Adipocyte (in vitro differentiated cells): Measurements from ENCODE around the gene ZNF462.
A peak's percentile ranks its signal among the peaks of the same experiment; 100 is the strongest.

Experiments used
- DNase-seq: peaks from one replicate; pipeline ENCODE4 v3.0.0-alpha.2; 2015; ENCODE audit warnings: low read depth
- H3K27me3 ChIP-seq: replicated peaks from 2 replicates; pipeline ENCODE4 v1.7.0; 2013; ENCODE audit warnings: mild to moderate bottlenecking, low read length, moderate library complexity; ENCODE audit not compliant: control insufficient read depth, insufficient read depth
- H3K36me3 ChIP-seq: 2 replicates; pipeline ENCODE4 v1.7.0; 2013; ENCODE audit warnings: low read length, mild to moderate bottlenecking, moderate library complexity; ENCODE audit not compliant: control insufficient read depth, insufficient read depth, severe bottlenecking
- H3K4me1 ChIP-seq: 2 replicates; pipeline ENCODE4 v1.7.0; 2013; ENCODE audit warnings: mild to moderate bottlenecking, low read length, moderate library complexity; ENCODE audit not compliant: control insufficient read depth, insufficient read depth
- H3K4me3 ChIP-seq: 2 replicates; pipeline ENCODE4 v1.7.0; 2013; ENCODE audit warnings: mild to moderate bottlenecking, low read length, moderate library complexity
- H3K9ac ChIP-seq: 2 replicates; pipeline ENCODE4 v1.7.0; 2013; ENCODE audit warnings: mild to moderate bottlenecking, low read length, moderate library complexity
- H3K9me3 ChIP-seq: 2 replicates; pipeline ENCODE4 v1.7.0; 2013; ENCODE audit warnings: mild to moderate bottlenecking, low read length, moderate library complexity; ENCODE audit not compliant: control insufficient read depth

ZNF462 gene

GRCh38 chr9:106954974-106955850 lies 92.2 kb downstream of the ZNF462 start:
- Histone ChIP-seq H3K9me3 (no peaks in the 10 kb centered on the region), H3K36me3 (peaks cover 31% of the 10 kb centered on the region)
- DNase-seq: no peak

GRCh38 chr9:106956971-106957370 lies 94.0 kb downstream of the ZNF462 start:
- H3K36me3 ChIP-seq: peaks cover 39% of the 10 kb centered on the region
- no peak overlapping the region for H3K4me3 ChIP-seq
- H3K4me1 ChIP-seq: peaks cover 31% of the 10 kb centered on the region
- DNase-seq: no peak
- no peaks in the 10 kb centered on the region for H3K27me3 ChIP-seq
- no peak overlapping the region for H3K9ac ChIP-seq
- H3K9me3 ChIP-seq: no peaks in the 10 kb centered on the region

More at GRCh38 chr9:106954974-106955850, 92.2 kb downstream of the ZNF462 start:
- H3K4me3 ChIP-seq: no peak overlapping the region
- H3K27me3 ChIP-seq: no peaks in the 10 kb centered on the region
- H3K9ac ChIP-seq: no peak overlapping the region
- peaks cover 31% of the 10 kb centered on the region for H3K4me1 ChIP-seq

- Histone ChIP-seq H3K4me3 (no peak overlapping the region), H3K4me1 (peaks cover 25% of the 10 kb centered on the region), H3K9ac (no peak overlapping the region), H3K36me3 (peaks cover 47% of the 10 kb centered on the region), H3K9me3 (no peaks in the 10 kb centered on the region), H3K27me3 (no peaks in the 10 kb centered on the region)
- no peak for DNase-seq
These were observed 96.1 kb downstream of the ZNF462 start for GRCh38 chr9:106958955-106959657.

GRCh38 chr9:106960258-106960657 lies 97.3 kb downstream of the ZNF462 start:
- DNase-seq: no peak
- Histone ChIP-seq H3K36me3 (peaks cover 40% of the 10 kb centered on the region), H3K4me1 (peaks cover 20% of the 10 kb centered on the region), H3K9ac (no peak overlapping the region), H3K4me3 (no peak overlapping the region), H3K9me3 (no peaks in the 10 kb centered on the region), H3K27me3 (no peaks in the 10 kb centered on the region)

GRCh38 chr9:106961623-106962022 lies 98.7 kb downstream of the ZNF462 start:
- no peak for DNase-seq
- no peaks in the 10 kb centered on the region for H3K27me3 ChIP-seq
- H3K4me1 ChIP-seq: peaks cover 23% of the 10 kb centered on the region
- no peak overlapping the region for H3K4me3 ChIP-seq
- H3K36me3 ChIP-seq: peaks cover 32% of the 10 kb centered on the region
- H3K9ac ChIP-seq: no peak overlapping the region
- no peaks in the 10 kb centered on the region for H3K9me3 ChIP-seq

- Histone ChIP-seq H3K4me1 (peaks cover 18% of the 10 kb centered on the region), H3K4me3 (no peak overlapping the region), H3K9me3 (no peaks in the 10 kb centered on the region), H3K27me3 (no peaks in the 10 kb centered on the region), H3K9ac (no peak overlapping the region), H3K36me3 (peaks cover 32% of the 10 kb centered on the region)
- peak; percentile 32 for DNase-seq
These were observed 99.2 kb downstream of the ZNF462 start for GRCh38 chr9:106962122-106962521.

- H3K4me1 ChIP-seq: peaks cover 12% of the 10 kb centered on the region
- no peak overlapping the region for H3K4me3 ChIP-seq
- no peak overlapping the region for H3K9ac ChIP-seq
- peak; percentile 66 for DNase-seq
- H3K27me3 ChIP-seq: no peaks in the 10 kb centered on the region
- peaks cover 32% of the 10 kb centered on the region for H3K36me3 ChIP-seq
- H3K9me3 ChIP-seq: no peaks in the 10 kb centered on the region
These were observed 99.8 kb downstream of the ZNF462 start for GRCh38 chr9:106962615-106963363.

- H3K9me3 ChIP-seq: no peaks in the 10 kb centered on the region
- no peaks in the 10 kb centered on the region for H3K27me3 ChIP-seq
- no peak overlapping the region for H3K9ac ChIP-seq
- peaks cover 30% of the 10 kb centered on the region for H3K36me3 ChIP-seq
- peaks cover 8% of the 10 kb centered on the region for H3K4me1 ChIP-seq
- no peak for DNase-seq
- H3K4me3 ChIP-seq: no peak overlapping the region
These were observed 100.7 kb downstream of the ZNF462 start for GRCh38 chr9:106963684-106964083.

- DNase-seq: no peak
- Histone ChIP-seq H3K36me3 (peaks cover 23% of the 10 kb centered on the region), H3K4me3 (no peak overlapping the region), H3K9me3 (no peaks in the 10 kb centered on the region), H3K4me1 (peaks cover 7% of the 10 kb centered on the region), H3K9ac (no peak overlapping the region), H3K27me3 (no peaks in the 10 kb centered on the region)
These were observed 101.4 kb downstream of the ZNF462 start for GRCh38 chr9:106964329-106964728.

- Histone ChIP-seq H3K36me3 (peaks cover 22% of the 10 kb centered on the region), H3K27me3 (no peaks in the 10 kb centered on the region), H3K4me3 (no peak overlapping the region), H3K9ac (no peak overlapping the region), H3K4me1 (peaks cover 7% of the 10 kb centered on the region), H3K9me3 (no peaks in the 10 kb centered on the region)
- DNase-seq: peak; percentile 15
These were observed 102.0 kb downstream of the ZNF462 start for GRCh38 chr9:106964822-106965525.
